GM21529 (cell line): ENCODE data around the gene CERCAM.

Experiments
- ATAC-seq: cut with Tn5 transposase; IDR thresholded peaks from one replicate; pipeline ENCODE4 v1.9.1; 2021; ENCODE audit not compliant: unreplicated experiment

Gene CERCAM

DNA sequence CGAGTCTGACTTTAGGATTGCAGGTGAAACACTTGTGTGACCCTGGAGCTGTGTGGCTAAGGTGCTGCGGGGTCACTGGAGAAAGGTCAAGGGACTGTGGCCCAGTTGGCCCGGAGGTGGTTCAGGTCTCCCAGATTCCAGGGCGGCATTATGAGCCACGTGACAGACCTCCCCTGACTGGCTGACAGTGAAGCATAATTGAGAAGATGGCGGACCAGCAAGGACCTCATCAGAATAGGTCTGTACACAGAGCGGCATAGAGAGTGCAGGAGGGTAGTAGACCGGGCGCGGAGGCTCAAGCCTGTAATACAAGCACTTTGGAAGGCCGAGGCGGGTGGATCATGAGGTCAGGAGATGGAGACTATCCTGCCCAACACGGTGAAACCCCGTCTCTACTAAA, 34.3 kb downstream of the CERCAM start:
- no peak for ATAC-seq

DNA sequence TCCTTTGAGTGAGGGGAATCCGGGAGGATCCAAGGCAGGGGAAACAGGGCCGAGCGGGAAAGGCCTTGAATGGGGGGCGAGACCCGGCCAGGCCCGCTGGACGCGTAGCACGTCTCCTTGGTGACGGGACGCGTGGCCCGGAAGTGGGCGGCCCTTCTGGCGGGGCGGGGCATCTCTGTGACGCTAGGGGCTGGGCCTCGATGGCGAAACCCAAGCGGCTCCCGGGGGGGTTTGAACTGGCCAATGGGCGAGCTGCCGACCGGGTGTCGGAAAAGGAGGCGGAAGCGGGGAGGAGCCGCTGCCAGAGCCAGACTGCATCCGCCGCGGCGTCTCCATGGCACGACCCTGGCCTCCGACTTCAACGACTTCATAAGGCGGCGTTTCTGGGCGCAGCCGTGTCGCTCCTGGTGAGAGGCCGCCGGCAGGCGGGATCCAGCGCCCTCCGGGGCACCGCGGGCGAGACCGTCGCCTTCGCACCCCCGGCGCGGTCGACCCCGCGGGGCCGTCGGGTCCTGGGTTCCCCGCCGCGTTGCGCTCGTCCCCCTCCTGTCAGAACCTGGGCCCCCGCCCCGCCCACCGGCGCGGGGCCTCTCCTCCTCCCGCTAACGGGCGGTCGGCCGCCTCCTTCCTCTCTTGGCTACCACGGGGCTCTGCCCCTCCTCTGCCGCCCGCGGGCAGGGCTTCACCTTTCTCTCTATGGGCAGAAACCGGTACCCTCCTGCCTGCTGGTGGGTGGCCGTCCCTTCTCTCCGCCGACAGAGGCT, 35.4 kb downstream of the CERCAM start, which contains the start of gene ODF2:
ODF2 (plus strand) TSS at position 158 of the 764 bp plus-strand sequence; CDS start at position 244, 86 bp downstream.
- peak; percentile 84 for ATAC-seq

DNA sequence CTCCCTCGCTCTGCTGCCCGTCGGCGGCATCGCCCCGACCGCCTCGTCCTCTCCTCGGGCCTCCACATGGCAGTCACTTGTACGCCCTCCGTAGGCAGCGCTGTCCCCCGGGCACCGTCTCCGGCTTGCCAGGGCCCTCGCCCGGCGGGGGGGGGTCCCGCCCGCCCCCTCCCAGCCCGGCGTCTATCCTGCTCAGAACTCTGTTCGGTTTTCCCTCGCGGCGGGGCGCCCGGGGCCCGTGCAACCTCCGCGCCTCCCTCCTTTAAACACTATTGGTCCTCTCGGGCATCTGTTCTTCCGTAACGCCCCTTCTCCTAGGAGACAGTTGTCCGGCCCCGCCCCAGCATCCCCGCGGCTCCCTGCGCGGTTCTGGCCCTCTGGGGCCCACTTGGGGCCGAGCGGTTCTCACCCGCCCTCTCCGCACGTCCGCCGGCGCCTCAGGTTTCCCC, 36.0 kb downstream of the CERCAM start:
- ATAC-seq = peak; percentile 61

DNA sequence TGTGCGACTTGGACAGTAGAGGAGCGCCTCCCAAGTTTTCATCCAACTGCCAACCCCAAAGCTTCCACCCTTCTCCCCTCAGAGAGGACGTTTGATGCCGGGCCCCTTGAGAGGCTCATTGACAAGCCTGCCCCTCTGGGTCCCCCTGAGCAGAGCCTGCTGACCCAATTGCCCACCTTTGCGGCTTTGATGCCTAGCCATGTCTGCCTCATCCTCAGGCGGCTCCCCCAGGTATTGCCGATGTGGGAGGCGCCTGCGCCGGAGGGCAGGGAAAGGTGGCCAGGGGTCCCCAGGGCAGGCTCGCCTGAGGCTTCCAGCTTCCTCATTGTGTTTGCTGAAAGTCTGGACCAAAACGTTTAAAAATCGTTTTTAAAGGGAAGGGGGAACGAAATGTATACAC, 36.5 kb downstream of the CERCAM start:
- ATAC-seq = no peak

DNA sequence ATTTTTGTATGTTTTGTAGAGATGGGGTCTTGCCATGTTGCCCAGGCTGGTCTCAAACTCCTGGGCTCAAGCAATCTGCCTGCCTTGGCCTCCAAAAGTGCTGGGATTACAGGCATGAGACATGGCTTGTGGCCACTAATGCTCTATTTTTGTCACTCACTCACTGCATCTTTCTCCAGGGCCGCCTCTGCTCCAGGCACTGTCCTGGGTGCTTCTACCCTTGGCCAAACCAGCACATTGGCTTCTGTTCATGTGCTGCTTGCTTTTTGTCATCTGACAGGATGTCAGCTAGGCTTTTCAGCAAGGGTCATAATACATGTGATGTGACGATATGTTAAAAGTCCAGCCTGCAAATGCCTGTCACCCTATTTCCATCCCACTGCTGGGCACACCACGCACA, 38.4 kb downstream of the CERCAM start:
- ATAC-seq = no peak

DNA sequence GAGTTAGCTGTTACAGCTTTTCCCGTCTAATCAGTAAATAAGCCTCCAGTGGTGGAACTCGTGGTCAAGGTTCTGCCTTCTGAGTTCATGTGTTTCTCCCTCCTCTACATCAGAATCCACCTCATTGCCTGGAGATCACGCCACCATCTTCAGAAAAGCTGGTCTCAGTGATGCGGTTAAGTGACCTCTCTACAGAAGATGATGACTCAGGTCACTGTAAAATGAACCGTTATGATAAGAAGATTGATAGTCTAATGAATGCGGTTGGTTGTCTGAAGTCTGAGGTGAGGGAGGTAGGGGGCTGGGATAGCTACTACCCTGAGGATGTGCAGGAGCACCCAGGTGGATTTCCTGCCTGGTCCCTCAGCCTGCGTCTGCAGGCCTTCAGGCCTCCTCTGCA, 48.4 kb downstream of the CERCAM start:
- ATAC-seq = no peak

DNA sequence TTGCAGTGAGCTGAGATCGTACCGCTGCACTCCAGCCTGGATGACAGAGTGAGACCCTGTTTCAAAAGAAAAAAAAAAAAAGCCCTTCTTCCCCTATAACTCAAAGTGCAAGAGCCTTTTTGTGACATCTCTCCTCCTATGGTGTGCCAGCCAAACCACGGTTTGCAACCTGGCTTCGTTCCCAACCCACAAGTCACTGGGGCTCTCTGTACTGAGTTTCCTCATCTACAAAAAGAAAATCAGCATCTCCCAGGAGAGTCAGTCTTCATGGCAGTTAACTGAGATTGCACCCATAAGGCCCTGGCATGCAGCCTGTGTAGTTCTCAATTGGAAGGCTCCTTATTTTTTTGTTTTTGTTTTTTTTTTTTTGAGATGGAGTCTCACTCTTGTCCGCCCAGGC, 49.9 kb downstream of the CERCAM start:
- ATAC-seq = no peak

DNA sequence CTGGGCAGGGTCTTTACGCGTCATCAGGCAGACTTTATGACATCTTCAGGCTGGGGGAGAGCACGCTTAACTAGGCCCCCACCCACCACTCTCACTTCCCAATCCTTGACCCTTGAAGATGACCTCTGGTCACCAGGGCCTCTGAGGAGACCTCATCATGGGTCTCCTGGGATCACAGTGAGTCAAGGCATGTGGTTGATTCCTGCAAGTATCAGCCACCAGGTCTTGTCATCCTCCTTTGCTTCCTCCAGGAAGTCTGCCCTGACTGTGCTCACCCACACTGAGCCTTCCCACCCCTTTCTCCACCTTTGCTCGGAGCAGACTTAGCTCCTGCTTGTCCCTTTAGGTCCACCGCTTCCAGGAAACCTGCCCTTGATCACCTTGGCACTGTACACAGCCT, 52.4 kb downstream of the CERCAM start:
- ATAC-seq = no peak

DNA sequence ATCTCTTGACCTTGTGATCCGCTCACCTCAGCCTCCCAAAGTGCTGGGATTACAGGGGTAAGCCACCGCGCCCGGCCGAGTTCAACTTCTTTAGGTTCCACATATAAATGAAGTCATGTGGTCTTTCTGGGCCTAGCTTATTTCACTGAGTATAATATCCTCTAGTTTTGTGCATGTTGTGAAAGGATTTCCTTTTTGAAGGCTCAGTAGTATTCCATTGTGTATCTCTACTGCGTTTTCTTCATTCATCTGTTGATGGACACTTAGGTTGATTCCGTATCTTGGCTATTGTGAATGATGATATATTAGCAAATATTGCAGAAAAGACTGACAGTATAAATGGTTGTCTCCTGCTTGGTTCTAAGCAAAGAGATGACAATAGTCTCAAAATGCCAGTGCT, 55.2 kb downstream of the CERCAM start:
- no peak for ATAC-seq

DNA sequence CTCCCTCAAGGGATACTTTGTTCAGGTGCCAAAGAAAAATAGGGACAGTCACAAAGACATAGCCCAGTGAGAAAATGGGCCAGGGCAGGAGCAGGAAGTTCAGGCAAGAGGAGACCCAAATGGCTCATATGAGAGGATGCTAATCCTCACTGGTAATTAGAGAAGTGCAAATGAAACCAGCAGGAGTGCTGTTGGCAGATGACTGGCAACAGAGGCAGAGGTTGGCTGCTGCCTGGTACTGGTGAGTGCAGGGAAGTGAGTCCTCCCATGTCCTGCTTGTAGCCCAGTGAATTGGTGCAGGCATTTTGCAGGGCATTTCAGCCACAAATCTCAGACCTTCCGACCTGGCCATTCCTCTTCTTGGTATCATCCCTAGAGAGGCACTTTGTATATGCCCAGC, 58.6 kb downstream of the CERCAM start:
- no peak for ATAC-seq

DNA sequence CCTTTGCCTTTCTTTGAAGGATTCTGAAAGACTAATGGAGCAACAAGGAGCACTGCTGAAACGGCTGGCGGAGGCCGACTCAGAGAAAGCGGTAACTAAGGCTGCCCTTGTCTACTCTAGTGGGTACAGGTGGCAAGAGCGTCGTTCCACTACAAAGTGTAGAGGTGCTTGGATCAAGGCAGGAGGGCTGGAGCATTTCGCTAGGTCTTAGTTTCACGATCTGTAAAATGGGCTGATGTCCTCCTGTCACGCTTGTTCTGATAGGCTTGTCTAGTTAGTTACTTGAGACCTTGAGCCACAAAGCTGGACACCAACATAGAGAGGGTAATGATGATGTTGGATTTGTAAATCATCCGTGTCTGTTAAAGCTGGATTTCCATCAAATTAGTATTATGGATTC, 60.9 kb downstream of the CERCAM start:
- no peak for ATAC-seq

DNA sequence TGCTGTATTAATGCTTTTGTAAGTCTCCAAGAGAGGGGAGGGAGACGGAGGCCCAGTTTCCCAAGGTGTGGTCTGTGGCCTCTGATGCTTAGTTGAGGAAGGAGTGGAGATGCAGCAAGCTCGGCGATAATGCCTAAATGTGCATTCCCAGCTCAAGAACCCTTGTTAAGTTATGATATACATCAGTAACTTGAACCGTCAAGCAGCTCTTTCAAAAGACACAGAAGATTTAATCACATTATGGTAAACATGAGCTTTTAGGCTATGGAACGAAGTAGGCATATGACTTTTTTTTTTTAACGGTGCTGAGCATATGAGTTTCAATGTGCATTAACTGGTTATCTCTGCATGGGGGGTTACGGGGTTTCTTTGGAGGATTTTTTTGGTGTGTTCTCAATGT, 61.5 kb downstream of the CERCAM start:
- ATAC-seq = no peak

DNA sequence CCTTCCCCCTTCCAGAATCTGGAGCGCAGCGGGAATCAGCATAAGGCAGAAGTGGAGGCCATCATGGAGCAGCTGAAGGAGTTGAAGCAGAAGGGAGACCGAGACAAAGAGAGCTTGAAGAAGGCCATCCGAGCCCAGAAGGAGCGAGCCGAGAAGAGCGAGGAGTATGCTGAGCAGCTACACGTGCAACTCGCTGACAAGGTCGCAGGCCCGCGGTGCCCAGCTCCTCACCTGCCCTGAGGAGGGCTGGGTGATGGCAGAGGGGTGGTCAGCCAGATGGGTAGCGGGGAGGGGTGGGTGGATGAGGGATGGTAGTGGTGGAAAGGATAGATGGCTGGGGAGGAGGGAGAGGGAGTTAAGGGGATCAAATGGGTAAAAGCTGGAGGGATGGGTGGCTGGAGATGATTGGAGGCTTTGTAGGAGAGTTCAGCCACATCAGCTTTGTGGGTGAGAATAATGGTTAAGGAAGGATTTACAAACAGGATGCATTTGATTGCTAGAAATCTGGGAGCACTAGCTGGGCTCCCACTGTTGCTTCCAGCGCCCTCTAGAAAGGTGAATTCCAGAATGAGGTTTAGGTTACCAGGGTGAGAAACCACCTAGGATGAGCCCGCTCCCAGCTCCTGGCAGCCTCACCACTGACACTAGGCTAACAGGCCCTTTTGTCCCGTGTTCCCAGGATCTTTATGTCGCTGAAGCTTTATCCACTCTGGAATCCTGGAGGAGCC, 64.2 kb downstream of the CERCAM start:
- ATAC-seq = no peak

DNA sequence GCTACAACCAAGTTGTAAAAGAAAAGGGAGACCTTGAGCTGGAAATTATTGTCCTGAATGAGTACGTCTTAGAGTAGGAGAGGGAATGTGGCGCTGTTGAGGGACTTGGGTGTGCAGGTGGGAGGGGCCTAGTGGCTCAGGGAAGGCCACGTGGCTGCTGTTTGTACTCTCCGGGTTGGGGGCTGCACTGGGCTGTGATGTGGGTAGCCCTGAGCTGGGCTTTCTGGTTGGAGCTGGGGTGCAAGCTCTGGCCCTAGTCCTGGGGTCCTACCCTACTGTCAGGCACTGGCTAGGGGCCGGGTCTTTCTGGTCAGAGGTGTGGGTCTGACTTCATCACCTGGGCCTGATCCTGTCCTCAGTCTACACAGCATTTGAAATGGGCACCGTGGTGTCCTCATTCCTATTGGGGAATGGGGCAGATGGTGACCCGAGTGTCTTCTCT, 64.8 kb downstream of the CERCAM start:
- no peak for ATAC-seq

DNA sequence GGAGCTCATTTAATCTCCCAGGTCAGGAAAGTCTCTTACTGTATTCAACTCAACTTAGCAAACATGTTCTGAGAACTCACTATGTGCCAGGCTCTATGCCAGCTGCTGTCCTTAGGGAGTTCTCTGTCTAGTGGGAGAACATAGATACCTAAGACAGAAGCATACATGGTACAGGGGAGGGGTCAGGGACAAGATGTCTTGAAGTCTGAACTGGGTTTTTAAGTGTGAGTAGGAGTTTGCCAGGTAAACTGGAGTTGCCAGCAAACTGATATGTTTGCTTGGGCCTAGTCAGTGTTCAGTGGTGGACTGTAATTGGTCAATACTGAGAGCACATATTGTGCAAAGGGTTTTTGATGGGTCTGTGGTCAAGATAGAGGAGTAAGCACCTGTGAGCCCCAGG, 65.5 kb downstream of the CERCAM start:
- ATAC-seq = no peak
